ENCODE measurements around the gene COX14. TPM values are rescaled to one million over a fixed set of nuclear protein-coding genes. Genes with fewer than 3 reads are reported as not detected.

The COX14 gene
- total RNA-seq, 1 experiment from 2014 or later, result 41.0 TPM

DNA sequence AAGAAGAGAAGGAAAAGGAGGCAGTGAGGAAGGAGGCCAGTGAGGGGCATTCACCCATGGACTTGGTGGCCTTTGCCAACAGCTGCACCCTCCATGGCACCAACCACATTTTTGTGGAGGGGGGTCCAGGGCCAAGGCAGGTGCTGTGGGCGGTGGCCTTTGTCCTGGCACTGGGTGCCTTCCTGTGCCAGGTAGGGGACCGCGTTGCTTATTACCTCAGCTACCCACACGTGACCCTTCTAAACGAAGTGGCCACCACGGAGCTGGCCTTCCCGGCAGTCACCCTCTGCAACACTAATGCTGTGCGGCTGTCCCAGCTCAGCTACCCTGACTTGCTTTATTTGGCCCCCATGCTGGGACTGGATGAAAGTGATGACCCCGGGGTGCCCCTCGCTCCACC lies 38.3 kb upstream of the COX14 start:
- intact Hi-C loops (cut with micrococcal nuclease), result no loop called here
- Histone ChIP-seq H3K9me2 (ENCODE audit: insufficient read depth) (no peaks in the 10 kb centered on the region), H3K27me3 (ENCODE audit: insufficient read depth, low read length) (no peaks in the 10 kb centered on the region), H3K9me3 (ENCODE audit: control insufficient read depth in 1 of 2, insufficient read depth in 1 of 2, low read depth in 1 of 2, low read length in 2 of 2) (no peaks in the 10 kb centered on the region), H3K4me1 (ENCODE audit: control insufficient read depth in 1 of 2, insufficient read depth in 2 of 2, low read length in 2 of 2) (peaks cover 0 to 16% of the 10 kb centered on the region in 2 experiments; a peak in 1 of 4 replicates), H3K9ac (ENCODE audit: low read length) (no peak overlapping the region), H3K79me2 (ENCODE audit: insufficient read depth, low read length) (no peaks in the 10 kb centered on the region), H2AFZ (ENCODE audit: low read depth, low read length, poor library complexity, severe bottlenecking) (no peak overlapping the region), H3K27ac (ENCODE audit: low read depth, low read length) (no peak overlapping the region), H3K36me3 (ENCODE audit: control insufficient read depth in 1 of 2, insufficient read depth in 2 of 2, low read length in 2 of 2) (0 out of 4 replicates have a peak, but pooled peaks cover 0 to under 1% of the 10 kb centered on the region in 2 experiments), H4K20me1 (ENCODE audit: insufficient read depth) (no peaks in the 10 kb centered on the region; the same call in 1 of the 2 replicates), H3K4me3 (replicated peaks in 1 of 2; ENCODE audit: low read depth in 1 of 2, low read length in 2 of 2) (no peak overlapping the region), H3K4me2 (ENCODE audit: low read length) (no peak overlapping the region)
- ATAC-seq (no peak), DNase-seq (ENCODE audit: low read depth, low spot score) (no peak)
- ChIA-PET CTCF (interaction anchor here (1.2 to 1.7 kb wide), 2 partner anchors 102 to 107 kb away, joined by 4 to 12 read pairs; no protein-coding TSS in a partner anchor), RAD21 (ENCODE audit: low non-redundant PET in 1 of 2, low total read pairs in 2 of 2, uncharacterized antibody in 2 of 2, unreplicated experiment in 2 of 2) (interaction anchor here in 1 of 2 experiments (0.6 to 1.4 kb wide), 2 partner anchors 44 to 102 kb away, joined by 3 to 4 read pairs; no protein-coding TSS in a partner anchor), POLR2A (no interaction called here)
- TF ChIP-seq ZNF274 (IDR thresholded peaks at IDR 0.05; ENCODE audit: low read depth, low read length) (no peak), EZH2 (IDR thresholded peaks at IDR 0.05) (no peak), ELF1 (IDR thresholded peaks at IDR 0.05; ENCODE audit: borderline replicate concordance, low read depth) (no peak), RAD21 (IDR thresholded peaks at IDR 0.05; ENCODE audit: low read depth) (no peak), EZH2phosphoT487 (IDR thresholded peaks at IDR 0.05; ENCODE audit: borderline replicate concordance) (no peak), MAX (IDR thresholded peaks at IDR 0.05) (no peak), POLR2A (IDR thresholded peaks at IDR 0.05; ENCODE audit: borderline replicate concordance, extremely low read depth, insufficient read depth, insufficient read length) (no peak), YY1 (IDR thresholded peaks at IDR 0.05; ENCODE audit: extremely low read depth, insufficient replicate concordance, low read depth, low read length) (no peak), JUND (IDR thresholded peaks at IDR 0.05) (no peak), ZBTB33 (IDR thresholded peaks at IDR 0.05; ENCODE audit: extremely low read depth, insufficient replicate concordance, low read length) (no peak)
- TF ChIP-seq, protein P1, sequence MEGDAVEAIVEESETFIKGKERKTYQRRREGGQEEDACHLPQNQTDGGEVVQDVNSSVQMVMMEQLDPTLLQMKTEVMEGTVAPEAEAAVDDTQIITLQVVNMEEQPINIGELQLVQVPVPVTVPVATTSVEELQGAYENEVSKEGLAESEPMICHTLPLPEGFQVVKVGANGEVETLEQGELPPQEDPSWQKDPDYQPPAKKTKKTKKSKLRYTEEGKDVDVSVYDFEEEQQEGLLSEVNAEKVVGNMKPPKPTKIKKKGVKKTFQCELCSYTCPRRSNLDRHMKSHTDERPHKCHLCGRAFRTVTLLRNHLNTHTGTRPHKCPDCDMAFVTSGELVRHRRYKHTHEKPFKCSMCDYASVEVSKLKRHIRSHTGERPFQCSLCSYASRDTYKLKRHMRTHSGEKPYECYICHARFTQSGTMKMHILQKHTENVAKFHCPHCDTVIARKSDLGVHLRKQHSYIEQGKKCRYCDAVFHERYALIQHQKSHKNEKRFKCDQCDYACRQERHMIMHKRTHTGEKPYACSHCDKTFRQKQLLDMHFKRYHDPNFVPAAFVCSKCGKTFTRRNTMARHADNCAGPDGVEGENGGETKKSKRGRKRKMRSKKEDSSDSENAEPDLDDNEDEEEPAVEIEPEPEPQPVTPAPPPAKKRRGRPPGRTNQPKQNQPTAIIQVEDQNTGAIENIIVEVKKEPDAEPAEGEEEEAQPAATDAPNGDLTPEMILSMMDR (IDR thresholded peaks at IDR 0.05 in 2 of 3, conservative IDR thresholded peaks at IDR 0.05 in 1 of 3; ENCODE audit: borderline replicate concordance in 1 of 3, insufficient read depth in 1 of 3, low read depth in 2 of 3, low read length in 2 of 3), result no peak
- TF ChIP-seq, protein P2, sequence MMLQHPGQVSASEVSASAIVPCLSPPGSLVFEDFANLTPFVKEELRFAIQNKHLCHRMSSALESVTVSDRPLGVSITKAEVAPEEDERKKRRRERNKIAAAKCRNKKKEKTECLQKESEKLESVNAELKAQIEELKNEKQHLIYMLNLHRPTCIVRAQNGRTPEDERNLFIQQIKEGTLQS (IDR thresholded peaks at IDR 0.05), result no peak
- BruUV-seq (replicated peaks), result no TSS peak

All from HCT116 (cell line).